Stomach smooth muscle (tissue), 2 donors: ENCODE measurements around the gene FRS3.

Experiments
- H3K27ac ChIP-seq: one replicate; pipeline ENCODE4 v1.7.0; 2013; ENCODE audit warnings: mild to moderate bottlenecking, low read length, inconsistent platforms
- H3K27me3 ChIP-seq, 2 donors: one replicate each; pipeline ENCODE4 v1.7.0; 2013; ENCODE audit warnings: low read length in 2 of 2; ENCODE audit not compliant: insufficient read depth in 2 of 2, control insufficient read depth in 1 of 2
- H3K36me3 ChIP-seq, 2 donors: one replicate each; pipeline ENCODE4 v1.7.0; 2013; ENCODE audit warnings: low read length in 2 of 2; ENCODE audit not compliant: control insufficient read depth in 2 of 2, insufficient read depth in 2 of 2
- H3K4me1 ChIP-seq: one replicate; pipeline ENCODE4 v1.7.0; 2013; ENCODE audit warnings: low read length; ENCODE audit not compliant: control insufficient read depth, insufficient read depth
- H3K4me3 ChIP-seq, 2 donors: one replicate each; pipeline ENCODE4 v1.7.0; 2013; ENCODE audit warnings: low read length in 2 of 2
- H3K9ac ChIP-seq, 2 donors: one replicate each; pipeline ENCODE4 v1.7.0; 2013; ENCODE audit warnings: low read length in 2 of 2, mild to moderate bottlenecking in 1 of 2
- H3K9me3 ChIP-seq, 2 donors: one replicate each; pipeline ENCODE4 v1.7.0; 2013; ENCODE audit warnings: low read length in 2 of 2; ENCODE audit not compliant: control insufficient read depth in 2 of 2
- donor health status: healthy.
- donor health status: Pancreatic carcinoma.

Gene FRS3

DNA sequence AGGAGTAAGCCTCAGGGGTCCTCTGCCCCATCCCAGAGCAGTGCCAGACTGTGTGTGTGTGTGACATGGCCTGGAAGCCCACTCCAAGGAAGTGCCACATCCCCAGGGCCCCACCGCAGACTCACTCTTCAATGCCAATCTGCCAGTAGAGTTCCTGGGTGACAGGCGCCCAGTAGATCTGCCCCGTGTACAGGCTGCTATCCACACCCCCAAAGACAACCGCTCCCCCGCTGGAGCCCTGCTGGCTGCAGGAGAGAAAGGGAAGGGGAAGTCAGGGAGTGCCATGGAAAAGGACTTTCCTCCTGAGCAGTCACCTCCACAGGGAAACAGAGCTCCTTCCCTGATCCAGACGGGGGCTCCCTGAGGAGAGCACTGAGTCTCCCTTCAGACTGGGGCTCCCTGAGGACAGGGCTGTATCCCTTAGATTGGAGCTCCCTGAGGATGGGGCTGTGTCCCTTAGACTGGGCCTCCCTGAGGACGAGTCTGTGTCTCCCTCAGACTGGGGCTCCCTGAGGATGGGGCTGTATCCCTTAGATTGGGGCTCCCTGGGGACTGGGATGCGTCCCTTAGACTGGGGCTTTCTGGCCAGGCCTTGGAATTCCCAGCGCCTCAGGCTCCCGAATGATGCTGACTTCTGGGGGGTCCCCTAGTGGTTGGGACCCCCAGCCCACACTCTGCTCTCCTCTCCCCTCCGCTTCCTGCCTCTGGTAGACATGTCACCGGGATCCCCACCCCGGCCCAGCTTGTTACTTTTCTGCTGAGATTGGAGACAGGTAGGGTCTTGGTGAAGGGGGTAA lies 39.1 kb downstream of the FRS3 start:
- Histone ChIP-seq H3K9me3 (no peaks in the 10 kb centered on the region), H3K36me3 (no peaks in the 10 kb centered on the region), H3K27ac (no peak overlapping the region), H3K27me3 (no peaks in the 10 kb centered on the region), H3K4me3 (no peak overlapping the region), H3K9ac (no peak overlapping the region), H3K4me1 (peaks cover 5% of the 10 kb centered on the region)

DNA sequence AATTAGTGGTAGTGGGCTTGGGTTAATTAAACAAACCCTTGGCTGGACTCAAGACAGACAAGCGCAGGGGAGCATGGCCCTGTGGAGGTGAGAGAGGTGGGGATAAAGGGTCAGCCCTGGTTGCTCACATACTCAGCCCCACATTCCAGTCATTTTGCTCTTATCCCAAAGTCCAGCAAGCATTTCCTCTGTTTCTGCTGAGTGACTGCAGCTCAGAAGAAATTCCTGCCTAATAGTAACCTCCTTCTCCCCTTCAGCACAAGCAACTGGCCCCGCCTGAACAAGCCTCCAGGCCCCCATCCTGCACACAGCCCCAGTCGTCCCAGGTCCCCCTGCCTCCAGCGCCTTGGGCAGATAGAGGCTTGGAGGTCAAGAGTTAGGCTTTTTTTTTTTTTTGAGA lies 40.7 kb downstream of the FRS3 start:
- H3K9ac ChIP-seq: no peak overlapping the region
- H3K9me3 ChIP-seq: no peaks in the 10 kb centered on the region
- no peak overlapping the region for H3K4me3 ChIP-seq
- H3K27me3 ChIP-seq: no peaks in the 10 kb centered on the region
- no peaks in the 10 kb centered on the region for H3K36me3 ChIP-seq
- peaks cover 6% of the 10 kb centered on the region for H3K4me1 ChIP-seq
- no peak overlapping the region for H3K27ac ChIP-seq

DNA sequence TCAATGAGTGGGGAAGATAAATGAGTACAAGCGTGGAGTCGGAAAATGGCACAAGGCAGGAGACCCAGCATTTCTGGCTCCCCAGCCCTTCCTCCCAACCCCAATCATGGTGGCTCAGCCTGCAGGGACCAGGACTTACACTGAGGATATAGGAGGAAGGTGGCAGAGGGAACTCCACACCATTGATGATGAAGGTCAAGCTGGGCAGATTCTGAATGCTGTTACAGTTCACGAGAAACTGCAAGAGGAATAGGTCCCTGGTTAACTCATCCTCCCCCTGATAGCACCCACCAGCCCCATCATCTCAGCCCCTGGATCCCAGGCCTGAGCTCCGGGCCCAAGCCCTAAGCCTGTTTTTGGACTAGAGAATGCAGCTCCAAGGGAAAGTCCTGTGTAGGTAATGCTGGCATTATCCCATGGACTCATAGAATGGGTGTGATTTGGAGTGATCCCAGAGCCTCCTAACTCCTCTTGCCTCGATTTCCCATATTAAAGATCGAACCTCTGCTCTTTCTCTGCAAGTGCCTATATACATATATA lies 42.0 kb downstream of the FRS3 start:
- peaks cover 19% of the 10 kb centered on the region for H3K4me1 ChIP-seq
- no peaks in the 10 kb centered on the region for H3K27me3 ChIP-seq
- no peaks in the 10 kb centered on the region for H3K9me3 ChIP-seq
- H3K36me3 ChIP-seq: no peaks in the 10 kb centered on the region
- H3K4me3 ChIP-seq: no peak overlapping the region
- H3K27ac ChIP-seq: no peak overlapping the region
- H3K9ac ChIP-seq: no peak overlapping the region

DNA sequence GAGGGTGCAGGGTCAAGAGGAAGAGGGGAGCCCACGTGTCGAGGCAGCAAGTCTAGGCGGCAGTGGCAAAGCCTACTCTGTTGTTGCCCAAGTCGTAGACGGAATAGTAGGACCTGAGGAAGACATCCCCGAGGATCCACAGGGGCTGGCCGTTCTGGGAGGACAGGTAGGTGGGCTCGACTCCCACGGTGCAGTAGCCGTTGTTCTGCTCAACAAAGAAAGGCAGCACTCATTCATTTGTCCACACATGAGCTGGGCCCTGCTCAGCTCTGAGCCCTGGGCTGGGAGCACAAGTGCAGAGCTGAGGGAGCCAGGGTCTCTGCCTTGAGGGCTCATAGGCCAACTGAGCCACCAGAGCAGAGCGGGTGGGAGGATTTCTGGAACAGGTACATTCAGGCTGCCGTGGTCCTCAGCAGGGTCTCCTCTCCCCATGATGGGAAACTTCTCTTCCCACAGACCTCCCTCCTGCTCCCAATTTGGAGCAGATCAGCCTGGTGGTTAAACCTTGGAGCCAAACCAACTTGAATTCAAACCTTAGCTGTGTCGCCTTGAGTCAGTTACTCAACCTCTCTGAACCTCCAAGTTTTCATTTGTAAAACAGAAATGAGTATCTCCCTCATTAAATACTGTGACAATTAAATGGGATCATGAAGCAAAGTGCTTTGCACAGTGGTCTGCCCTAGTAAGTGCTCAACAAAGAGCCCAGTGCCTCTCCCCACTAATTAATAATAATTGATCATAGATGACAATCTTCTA lies 42.7 kb downstream of the FRS3 start:
- H3K4me3 ChIP-seq: no peak overlapping the region
- H3K9ac ChIP-seq: no peak overlapping the region
- peaks cover 25% of the 10 kb centered on the region for H3K4me1 ChIP-seq
- no peaks in the 10 kb centered on the region for H3K27me3 ChIP-seq
- no peaks in the 10 kb centered on the region for H3K36me3 ChIP-seq
- no peak overlapping the region for H3K27ac ChIP-seq
- no peaks in the 10 kb centered on the region for H3K9me3 ChIP-seq

DNA sequence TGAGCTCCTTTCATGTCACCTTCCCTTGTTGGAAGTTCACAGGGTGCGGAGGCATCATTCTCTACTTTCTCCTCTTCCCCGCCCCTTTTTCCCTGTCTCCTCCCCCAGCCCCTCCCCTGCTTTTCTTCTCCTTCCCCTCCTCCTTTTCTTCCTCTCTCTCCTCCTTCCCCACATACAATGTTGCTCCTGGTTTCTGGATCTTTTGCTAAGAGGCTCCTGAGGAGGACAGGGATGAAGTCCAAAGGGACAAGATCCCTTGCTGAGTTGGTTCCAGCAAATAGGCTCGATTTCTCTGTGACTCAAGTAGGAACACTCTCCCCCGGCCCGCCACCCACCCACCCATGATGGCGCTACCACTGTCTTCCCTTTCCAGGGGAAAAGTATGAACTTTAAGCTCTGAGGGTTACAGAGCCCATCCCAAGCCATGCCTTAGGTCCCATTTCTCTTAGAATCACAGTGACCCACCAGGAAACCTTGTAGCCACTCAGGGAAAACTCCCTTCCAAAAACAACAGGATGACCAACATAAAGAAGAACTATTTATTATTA lies 43.4 kb downstream of the FRS3 start:
- no peak overlapping the region for H3K9ac ChIP-seq
- H3K9me3 ChIP-seq: no peaks in the 10 kb centered on the region
- peaks cover 31% of the 10 kb centered on the region for H3K4me1 ChIP-seq
- no peaks in the 10 kb centered on the region for H3K36me3 ChIP-seq
- no peaks in the 10 kb centered on the region for H3K27me3 ChIP-seq
- no peak overlapping the region for H3K27ac ChIP-seq
- peak overlapping the region in 1 of 2 donors; percentile 15 for H3K4me3 ChIP-seq

DNA sequence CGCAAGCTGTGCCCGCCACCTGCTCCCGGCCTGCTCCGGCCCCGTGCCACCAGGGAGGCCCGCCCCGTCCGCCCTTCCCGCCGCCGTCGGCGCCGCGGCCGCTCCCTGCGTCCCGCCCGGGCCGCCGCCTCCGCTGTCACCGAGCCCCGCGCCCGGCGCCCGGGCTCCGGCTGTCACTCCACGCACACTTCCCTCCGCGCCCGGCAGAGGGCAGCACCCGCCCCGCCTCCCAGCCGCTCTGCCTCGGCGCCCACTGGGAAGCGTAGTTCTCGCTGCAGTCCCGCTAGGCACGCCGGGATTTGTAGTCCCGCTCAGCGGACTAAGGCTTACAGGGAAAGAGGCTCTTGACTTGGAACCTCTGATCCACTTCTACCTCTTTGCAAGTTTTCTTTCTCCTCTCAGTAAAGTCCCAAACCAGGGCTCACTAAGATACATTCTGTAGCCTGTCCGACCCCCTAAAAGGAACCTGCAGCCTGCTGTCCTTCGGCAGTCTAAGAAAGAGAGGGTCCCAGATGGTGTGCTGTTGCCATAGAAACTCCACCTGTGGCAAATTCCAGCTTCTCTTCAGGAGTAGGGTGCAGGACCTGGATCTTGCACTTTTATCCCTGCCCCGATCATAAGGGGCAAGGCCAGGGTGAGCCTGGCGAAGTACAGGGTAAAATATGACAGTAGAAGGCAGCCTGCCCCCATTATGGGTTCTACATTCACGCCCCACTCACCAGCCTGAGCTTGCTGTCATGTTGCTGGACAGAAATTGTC lies 44.1 kb downstream of the FRS3 start, which contains the start of gene TFEB:
Gene TFEB (minus strand): TSS at position 182 of the 759 bp plus-strand sequence. CDS start 44,395 bp downstream, outside the sequence.
- Histone ChIP-seq H3K27ac (peak within 1 kb of the TSS; percentile 82), H3K9me3 (no peaks in the 10 kb centered on the region), H3K4me1 (peaks cover 38% of the 10 kb centered on the region), H3K4me3 (peak within 1 kb of the TSS; percentile 84 to 86), H3K36me3 (no peaks in the 10 kb centered on the region), H3K9ac (peak within 1 kb of the TSS; percentile 74 to 82), H3K27me3 (no peaks in the 10 kb centered on the region)

DNA sequence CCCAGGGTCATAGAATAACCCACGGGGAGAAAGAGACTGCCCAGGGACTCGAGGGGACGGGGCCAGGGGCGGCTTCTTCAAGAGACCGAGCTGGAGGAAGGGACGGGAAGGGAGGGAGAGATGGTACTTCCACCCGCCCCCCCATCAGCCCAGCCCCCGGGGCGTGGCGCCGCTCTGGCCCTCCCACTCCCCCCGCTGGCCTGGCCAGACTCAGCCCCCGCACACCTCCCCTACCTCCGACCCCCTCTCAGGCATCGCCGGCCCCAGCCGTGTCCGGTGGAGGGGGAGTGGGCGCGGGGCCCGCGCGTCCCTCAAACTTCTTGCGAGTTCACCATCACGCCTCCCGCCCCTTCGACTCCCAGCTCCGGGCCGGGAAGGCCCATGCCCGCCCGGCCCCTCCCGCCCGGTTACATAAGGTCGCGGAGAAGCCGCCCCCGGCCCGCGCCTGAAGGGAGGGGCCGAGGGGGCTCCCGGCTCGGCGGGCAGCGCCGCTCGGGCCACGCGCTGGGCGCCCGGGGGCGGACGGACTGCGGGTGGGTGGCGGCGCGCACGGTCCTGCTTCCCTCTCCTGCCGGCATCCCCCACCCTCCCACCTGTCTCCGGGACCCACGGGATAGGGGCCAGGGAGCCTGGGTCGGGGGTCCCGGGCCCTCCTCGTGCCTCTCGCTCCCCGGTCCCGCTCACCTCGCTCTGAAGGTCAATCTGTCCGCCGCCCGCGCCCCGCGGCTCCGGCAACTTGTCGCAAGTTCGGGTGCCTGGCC lies 44.9 kb downstream of the FRS3 start:
- Histone ChIP-seq H3K9ac (peak overlapping the region; percentile 74 to 82), H3K36me3 (no peaks in the 10 kb centered on the region), H3K27ac (peak overlapping the region; percentile 82), H3K4me1 (peaks cover 45% of the 10 kb centered on the region), H3K9me3 (no peaks in the 10 kb centered on the region), H3K4me3 (peak overlapping the region; percentile 84 to 86), H3K27me3 (no peaks in the 10 kb centered on the region)

DNA sequence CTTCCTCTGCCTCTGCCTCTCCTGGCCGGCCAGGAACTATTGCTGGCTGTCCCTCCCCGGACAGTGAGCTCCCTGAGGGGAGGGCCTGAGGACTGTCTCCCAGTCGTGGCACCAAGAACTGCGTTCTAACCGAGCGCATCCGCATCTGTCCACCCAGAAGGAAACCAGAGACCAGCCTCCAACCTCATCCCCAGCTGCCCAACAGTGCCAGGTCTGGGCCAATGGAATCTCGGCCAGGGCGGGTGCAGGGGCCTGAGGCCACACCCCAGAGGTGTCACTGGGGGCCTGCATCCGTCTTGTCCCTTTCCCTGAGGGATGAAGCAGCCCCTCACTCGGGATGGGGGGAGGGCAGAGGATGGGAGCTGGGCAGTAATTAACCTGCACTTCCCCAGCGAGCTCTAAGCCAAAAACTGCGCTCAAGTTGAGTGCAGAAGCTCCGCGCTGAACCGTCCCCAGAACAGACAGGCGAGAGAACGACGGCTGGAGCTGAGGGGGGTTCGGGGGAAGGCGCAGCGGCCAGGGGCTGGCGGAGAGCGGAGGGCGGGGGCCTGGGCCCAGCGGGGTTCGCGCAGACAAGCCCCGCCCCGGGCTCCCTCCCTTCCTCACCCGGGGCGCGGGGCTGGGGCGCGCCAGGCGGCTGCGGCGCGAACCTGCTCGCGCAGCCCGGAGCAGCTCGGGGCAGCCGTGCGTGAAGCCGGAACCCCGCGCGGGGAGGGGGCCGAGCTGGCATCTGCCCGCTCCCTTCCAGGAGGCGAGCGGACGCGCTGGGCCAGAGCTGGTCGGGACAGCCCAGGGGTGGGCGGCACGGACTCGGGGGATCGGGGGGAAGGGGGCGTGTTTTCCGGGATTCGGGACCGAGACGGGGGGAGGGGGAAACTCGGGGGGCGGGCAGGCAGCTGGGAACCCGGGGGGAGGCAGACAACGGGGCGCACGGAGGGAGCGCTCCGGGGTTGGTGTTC lies 45.7 kb downstream of the FRS3 start:
- peak overlapping the region; percentile 51 to 82 for H3K9ac ChIP-seq
- no peaks in the 10 kb centered on the region for H3K36me3 ChIP-seq
- no peaks in the 10 kb centered on the region for H3K27me3 ChIP-seq
- H3K27ac ChIP-seq: peak overlapping the region; percentile 82
- no peaks in the 10 kb centered on the region for H3K9me3 ChIP-seq
- H3K4me1 ChIP-seq: peaks cover 45% of the 10 kb centered on the region
- peak overlapping the region; percentile 84 to 86 for H3K4me3 ChIP-seq

DNA sequence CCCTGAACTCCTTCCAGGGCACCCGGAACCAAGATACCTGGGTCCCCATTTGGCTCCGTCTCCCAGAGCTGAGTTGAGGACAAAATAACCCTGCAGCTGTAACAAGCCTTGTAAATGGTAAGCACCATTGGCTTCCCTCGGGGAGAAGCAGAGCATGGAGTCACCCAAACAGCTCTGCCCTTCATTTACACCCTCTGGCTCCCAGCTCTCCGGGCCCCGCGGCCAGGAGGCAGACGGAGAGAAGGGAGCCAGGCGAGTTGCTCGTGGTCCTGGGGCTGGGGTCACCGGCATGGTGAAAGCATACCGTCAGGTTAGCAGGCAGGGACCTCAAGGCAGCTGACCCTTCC lies 46.4 kb downstream of the FRS3 start:
- peaks cover 45% of the 10 kb centered on the region for H3K4me1 ChIP-seq
- H3K27me3 ChIP-seq: no peaks in the 10 kb centered on the region
- H3K9me3 ChIP-seq: no peaks in the 10 kb centered on the region
- H3K4me3 ChIP-seq: peak overlapping the region; percentile 84 to 86
- H3K9ac ChIP-seq: peak overlapping the region; percentile 51 to 82
- peak overlapping the region; percentile 82 for H3K27ac ChIP-seq
- no peaks in the 10 kb centered on the region for H3K36me3 ChIP-seq
